Peyer's patch (tissue), 4 donors: ENCODE data around the gene ZNF664.

ENCODE experiments used
- POLR2A ChIP-seq, 2 donors: fragments of 450-650 bp; IDR thresholded peaks; one replicate each; pipeline ENCODE4 v1.5.1; 2017; ENCODE audit warnings: antibody characterized with exemption in 2 of 2, mild to moderate bottlenecking in 2 of 2, moderate library complexity in 2 of 2
- TF ChIP-seq, protein P1 (sequence below), 6 experiments: fragments of 450-650 bp in 4 of 6; fragments of 200-600 bp in 2 of 6; sonication (generic) in 1 of 6; IDR thresholded peaks; one replicate each; pipeline ENCODE4 v1.5.1; 2017 to 2019; ENCODE audit warnings: antibody characterized with exemption in 6 of 6, mild to moderate bottlenecking in 3 of 6, moderate library complexity in 1 of 6

DNA sequence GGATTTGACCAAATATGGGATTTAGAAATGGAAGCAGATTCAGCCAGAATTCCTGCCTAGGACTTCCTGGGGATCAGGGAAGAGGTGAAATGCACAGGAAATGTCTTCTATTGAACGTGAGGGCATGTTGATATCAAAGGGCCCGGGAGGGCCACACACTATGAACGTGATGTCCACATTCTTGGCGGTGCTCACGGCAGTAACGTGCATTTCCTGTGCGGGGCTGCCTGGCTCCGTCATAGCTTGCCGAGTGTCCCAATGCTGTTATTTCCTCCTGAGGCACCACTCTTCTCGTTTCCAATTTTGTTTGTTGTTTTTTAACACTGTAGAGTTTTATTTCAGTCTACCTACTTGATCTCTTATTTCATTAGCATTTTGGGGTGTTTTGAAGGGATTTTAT lies 67.3 kb downstream of the ZNF664 start:
- TF ChIP-seq, protein P1, sequence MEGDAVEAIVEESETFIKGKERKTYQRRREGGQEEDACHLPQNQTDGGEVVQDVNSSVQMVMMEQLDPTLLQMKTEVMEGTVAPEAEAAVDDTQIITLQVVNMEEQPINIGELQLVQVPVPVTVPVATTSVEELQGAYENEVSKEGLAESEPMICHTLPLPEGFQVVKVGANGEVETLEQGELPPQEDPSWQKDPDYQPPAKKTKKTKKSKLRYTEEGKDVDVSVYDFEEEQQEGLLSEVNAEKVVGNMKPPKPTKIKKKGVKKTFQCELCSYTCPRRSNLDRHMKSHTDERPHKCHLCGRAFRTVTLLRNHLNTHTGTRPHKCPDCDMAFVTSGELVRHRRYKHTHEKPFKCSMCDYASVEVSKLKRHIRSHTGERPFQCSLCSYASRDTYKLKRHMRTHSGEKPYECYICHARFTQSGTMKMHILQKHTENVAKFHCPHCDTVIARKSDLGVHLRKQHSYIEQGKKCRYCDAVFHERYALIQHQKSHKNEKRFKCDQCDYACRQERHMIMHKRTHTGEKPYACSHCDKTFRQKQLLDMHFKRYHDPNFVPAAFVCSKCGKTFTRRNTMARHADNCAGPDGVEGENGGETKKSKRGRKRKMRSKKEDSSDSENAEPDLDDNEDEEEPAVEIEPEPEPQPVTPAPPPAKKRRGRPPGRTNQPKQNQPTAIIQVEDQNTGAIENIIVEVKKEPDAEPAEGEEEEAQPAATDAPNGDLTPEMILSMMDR (IDR thresholded peaks at IDR 0.05), result no peak
- no peak for TF ChIP-seq POLR2A (IDR thresholded peaks at IDR 0.05)
